ENCODE results near the gene EXOC3L1. TPM values are rescaled to one million over a fixed set of nuclear protein-coding genes. Genes with fewer than 3 reads are reported as not detected.
A peak's percentile ranks its signal among the peaks of the same experiment; 100 is the strongest.

Gene EXOC3L1
- total RNA-seq, 6 donors from 2014 or later = 4.6 to 20.8 (median 10.8) TPM

DNA sequence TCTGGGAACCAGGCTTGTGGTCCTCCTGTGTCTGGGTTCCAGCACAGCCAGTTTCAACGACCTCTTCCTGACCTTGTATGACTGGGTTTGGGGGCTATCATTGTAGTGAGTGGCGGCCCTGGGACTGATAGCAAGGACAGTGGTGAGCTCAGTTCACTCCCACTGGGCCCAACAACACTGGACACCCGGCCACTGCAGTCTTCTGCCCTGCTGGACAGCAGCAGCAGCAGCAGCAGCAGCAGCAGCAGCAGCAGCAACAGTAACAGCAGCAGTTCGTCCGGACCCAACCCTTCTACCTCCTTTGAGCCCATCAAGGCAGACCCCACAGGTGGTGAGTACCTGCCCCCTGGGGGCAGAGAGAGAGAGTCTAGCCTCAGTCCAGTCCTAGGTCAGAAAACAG is 5.7 kb upstream of the EXOC3L1 start:
- H3K9me3 ChIP-seq = no peaks in the 10 kb centered on the region
- H3K4me3 ChIP-seq = no peak overlapping the region
- TF ChIP-seq, protein P1, sequence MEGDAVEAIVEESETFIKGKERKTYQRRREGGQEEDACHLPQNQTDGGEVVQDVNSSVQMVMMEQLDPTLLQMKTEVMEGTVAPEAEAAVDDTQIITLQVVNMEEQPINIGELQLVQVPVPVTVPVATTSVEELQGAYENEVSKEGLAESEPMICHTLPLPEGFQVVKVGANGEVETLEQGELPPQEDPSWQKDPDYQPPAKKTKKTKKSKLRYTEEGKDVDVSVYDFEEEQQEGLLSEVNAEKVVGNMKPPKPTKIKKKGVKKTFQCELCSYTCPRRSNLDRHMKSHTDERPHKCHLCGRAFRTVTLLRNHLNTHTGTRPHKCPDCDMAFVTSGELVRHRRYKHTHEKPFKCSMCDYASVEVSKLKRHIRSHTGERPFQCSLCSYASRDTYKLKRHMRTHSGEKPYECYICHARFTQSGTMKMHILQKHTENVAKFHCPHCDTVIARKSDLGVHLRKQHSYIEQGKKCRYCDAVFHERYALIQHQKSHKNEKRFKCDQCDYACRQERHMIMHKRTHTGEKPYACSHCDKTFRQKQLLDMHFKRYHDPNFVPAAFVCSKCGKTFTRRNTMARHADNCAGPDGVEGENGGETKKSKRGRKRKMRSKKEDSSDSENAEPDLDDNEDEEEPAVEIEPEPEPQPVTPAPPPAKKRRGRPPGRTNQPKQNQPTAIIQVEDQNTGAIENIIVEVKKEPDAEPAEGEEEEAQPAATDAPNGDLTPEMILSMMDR (IDR thresholded peaks at IDR 0.05) = no peak
- no peak overlapping the region for H3K27ac ChIP-seq
- no peaks in the 10 kb centered on the region for H3K27me3 ChIP-seq
- H3K4me1 ChIP-seq = peaks cover 37 to 69% (median 43%) of the 10 kb centered on the region in 4 donors
- H3K36me3 ChIP-seq = peaks cover 18 to 74% (median 62%) of the 10 kb centered on the region in 4 donors
- no peak for ATAC-seq (ENCODE audit: low FRiP score in 2 of 2)
- WGBS, 2 donors = 80 to 89% methylated on average over 4 to 5 of the region's 5 CpGs
- DNase-seq = no peak

DNA sequence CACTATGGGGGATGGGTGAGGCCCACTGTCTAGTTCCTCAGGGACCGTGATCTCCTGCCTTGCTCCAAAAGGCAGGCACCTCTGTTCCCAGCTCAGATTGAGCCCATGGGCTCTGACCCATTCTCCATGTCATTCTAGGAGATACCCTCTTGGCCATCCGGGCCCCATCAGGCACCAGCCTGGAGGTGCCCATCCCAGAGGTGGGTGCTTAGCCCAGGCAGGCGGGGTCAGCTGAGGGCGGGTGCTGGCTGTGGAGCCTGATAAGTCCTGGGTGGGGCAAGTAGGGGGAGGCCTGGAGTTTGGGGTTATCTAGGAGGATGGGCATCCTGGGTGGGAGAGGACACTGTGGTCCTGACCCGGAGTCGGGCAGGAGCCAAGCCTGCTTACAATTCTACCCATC is 4.3 kb upstream of the EXOC3L1 start:
- no peaks in the 10 kb centered on the region for H3K27me3 ChIP-seq
- 88 to 95% methylated on average over 5 to 6 of the region's 6 CpGs for WGBS, 2 donors
- TF ChIP-seq, protein P1 (IDR thresholded peaks at IDR 0.05) = no peak
- TF ChIP-seq POLR2AphosphoS5 (IDR thresholded peaks at IDR 0.05) (no peak), EP300 (IDR thresholded peaks at IDR 0.05) (no peak), POLR2A (IDR thresholded peaks at IDR 0.05) (no peak)
- no peak overlapping the region for H3K4me3 ChIP-seq
- no peaks in the 10 kb centered on the region for H3K9me3 ChIP-seq
- peaks cover 33 to 59% (median 43%) of the 10 kb centered on the region in 4 donors for H3K4me1 ChIP-seq
- H3K36me3 ChIP-seq = peaks cover 18 to 60% (median 52%) of the 10 kb centered on the region in 4 donors
- DNase-seq = no peak
- ATAC-seq (ENCODE audit: low FRiP score in 2 of 2) = no peak
- peak overlapping the region in 1 of 4 donors; percentile 21 for H3K27ac ChIP-seq

DNA sequence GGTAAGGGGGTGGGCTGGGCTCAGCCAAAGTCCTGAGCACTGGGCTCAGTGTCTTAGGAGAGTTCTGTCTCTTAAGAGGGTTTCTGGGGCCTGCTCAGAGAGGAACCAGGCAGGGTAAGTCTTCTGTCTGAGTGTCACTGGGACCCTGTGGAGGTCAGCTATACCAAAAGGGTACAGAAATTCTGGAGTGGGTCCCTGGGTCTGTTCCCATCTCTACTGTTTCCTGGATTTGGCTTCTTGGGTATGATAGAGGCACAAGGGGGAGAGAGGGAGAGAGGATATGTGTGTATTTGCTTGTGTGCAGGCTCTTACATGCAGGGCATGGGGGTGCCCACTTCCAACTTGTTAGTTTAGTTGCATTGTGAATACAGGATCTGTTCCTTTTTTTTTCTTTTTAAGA is 3.6 kb upstream of the EXOC3L1 start:
- peaks cover 30 to 56% (median 38%) of the 10 kb centered on the region in 4 donors for H3K4me1 ChIP-seq
- no peaks in the 10 kb centered on the region for H3K9me3 ChIP-seq
- TF ChIP-seq POLR2AphosphoS5 (IDR thresholded peaks at IDR 0.05) = no peak
- TF ChIP-seq POLR2A (IDR thresholded peaks at IDR 0.05) = no peak
- no peak for TF ChIP-seq EP300 (IDR thresholded peaks at IDR 0.05)
- TF ChIP-seq, protein P1 (IDR thresholded peaks at IDR 0.05) = no peak
- H3K36me3 ChIP-seq = peaks cover 18 to 54% (median 47%) of the 10 kb centered on the region in 4 donors
- ATAC-seq (ENCODE audit: low FRiP score in 2 of 2) (no peak), DNase-seq (no peak)
- H3K27me3 ChIP-seq = no peaks in the 10 kb centered on the region
- H3K4me3 ChIP-seq = peak overlapping the region in 2 of 4 donors; percentile 92 to 98
- peak overlapping the region in 3 of 4 donors; percentile 81 to 89 (median 88) for H3K27ac ChIP-seq

DNA sequence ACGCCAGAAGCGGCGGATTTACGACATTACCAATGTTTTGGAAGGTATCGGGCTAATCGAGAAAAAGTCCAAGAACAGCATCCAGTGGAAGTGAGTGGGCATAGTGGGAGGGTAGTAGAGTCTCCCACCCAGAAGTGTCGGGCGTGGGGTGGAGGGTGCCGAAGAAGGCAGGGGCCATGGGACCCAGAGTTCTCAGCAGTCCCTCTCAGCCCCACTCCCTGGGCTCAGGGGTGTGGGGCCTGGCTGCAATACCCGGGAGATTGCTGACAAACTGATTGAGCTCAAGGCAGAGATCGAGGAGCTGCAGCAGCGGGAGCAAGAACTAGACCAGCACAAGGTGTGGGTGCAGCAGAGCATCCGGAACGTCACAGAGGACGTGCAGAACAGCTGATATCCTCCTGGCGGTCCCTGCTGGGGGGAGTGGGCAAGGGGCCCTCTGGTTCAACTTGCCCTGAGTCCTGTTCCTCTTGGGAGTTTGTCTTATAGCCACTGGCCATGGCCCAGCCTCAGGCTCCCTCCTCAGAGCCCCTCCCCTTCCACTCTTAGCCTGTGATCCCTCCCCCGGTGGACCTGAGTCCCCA is 2.9 kb upstream of the EXOC3L1 start:
- no peak for ATAC-seq (ENCODE audit: low FRiP score in 2 of 2)
- Histone ChIP-seq H3K9me3 (no peaks in the 10 kb centered on the region), H3K36me3 (peaks cover 18 to 49% (median 41%) of the 10 kb centered on the region in 4 donors), H3K4me3 (peak overlapping the region; percentile 92 to 99 (median 98)), H3K4me1 (peaks cover 23 to 50% (median 31%) of the 10 kb centered on the region in 4 donors), H3K27me3 (no peaks in the 10 kb centered on the region), H3K27ac (peak overlapping the region; percentile 79 to 89 (median 84))
- 28 to 31% methylated on average over 11 to 17 of the region's 17 CpGs for WGBS, 2 donors
- TF ChIP-seq POLR2AphosphoS5 (IDR thresholded peaks at IDR 0.05) = no peak
- TF ChIP-seq, protein P1 (IDR thresholded peaks at IDR 0.05) = no peak
- no peak for TF ChIP-seq POLR2A (IDR thresholded peaks at IDR 0.05)
- no peak for TF ChIP-seq EP300 (IDR thresholded peaks at IDR 0.05)
- no peak for DNase-seq
